GM10266 (cell line): Measurements from ENCODE around the gene SENP6.
"Not testable (repeated sequence)": the region's sequence is repeated elsewhere in the genome, so short reads cannot be mapped to it uniquely, and the experiment has no call there.

Experiments
- DNase-seq: peaks from one replicate; pipeline ENCODE4 v3.0.0; 2012; ENCODE audit errors: extremely low spot score
- CTCF ChIP-seq: IDR thresholded peaks from 2 replicates; pipeline ENCODE4 v1.5.1; 2012; ENCODE audit warnings: mild to moderate bottlenecking, low read depth; ENCODE audit not compliant: control insufficient read depth, insufficient read depth; ENCODE audit errors: missing control alignments

The SENP6 gene

DNA sequence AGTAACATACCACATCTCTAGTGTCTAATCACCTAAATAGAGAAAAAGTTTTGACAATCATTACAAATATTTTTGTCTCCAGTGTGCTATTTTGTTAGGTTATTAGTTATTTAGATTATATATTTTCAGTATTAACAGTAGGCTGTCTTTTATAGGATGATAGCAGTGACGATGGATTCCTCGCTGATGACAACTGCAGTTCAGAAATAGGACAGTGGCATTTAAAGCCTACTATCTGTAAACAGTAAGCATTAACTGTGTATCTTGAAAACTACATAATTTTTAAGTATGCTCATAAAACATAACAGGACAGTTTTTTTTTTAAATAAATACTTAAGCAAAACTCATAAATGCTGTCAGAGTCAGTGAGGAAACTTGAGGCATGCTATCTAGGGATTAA lies 109.5 kb downstream of the SENP6 start:
- TF ChIP-seq CTCF, result no peak
- DNase-seq, result no peak

DNA sequence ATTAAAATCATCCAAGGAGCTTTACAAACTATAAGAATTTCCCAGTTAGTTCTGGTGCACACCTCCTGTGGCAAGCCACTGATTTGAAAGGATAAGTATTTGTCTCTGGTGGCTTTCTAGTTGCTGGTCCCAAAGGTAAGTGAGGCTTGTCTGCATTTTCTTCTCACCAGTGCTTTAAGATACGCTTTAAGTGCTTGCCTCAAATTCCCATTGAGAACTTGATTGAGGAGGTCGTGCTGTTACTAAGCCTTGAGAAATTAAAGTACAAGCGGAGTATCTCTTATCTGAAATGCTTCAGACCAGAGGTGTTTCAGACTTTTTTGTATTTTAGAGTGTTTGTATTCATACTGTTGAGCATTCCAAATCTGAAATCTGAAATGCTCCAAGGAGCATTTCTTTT lies 117.5 kb downstream of the SENP6 start:
- DNase-seq, result no peak
- TF ChIP-seq CTCF, result no peak

GRCh38 chr6:75723382-75723781 lies 121.7 kb downstream of the SENP6 start:
- no peak for TF ChIP-seq CTCF
- DNase-seq, result no peak

DNA sequence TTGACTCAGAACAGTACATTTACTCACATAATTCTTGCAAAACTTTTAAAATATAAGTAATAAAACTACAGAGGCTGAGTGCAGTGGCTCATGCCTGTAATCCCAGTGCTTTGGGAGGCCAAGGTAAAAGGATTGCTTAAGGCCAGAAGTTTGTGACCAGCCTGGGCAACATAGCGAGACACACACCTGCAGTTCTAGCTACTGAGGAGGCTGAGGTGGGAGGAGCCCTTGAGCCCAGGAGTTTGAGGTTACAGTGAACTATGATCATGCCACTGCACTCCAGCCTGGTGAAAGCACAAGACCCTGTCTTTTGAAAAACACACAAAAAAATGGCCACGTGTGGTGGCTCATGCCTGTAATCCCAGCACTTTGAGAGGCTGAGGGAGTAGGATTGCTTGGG lies 125.5 kb downstream of the SENP6 start:
- no peak for DNase-seq
- no peak for TF ChIP-seq CTCF

- not testable (repeated sequence) for DNase-seq
These were observed 129.3 kb downstream of the SENP6 start for GRCh38 chr6:75731029-75731428.

DNA sequence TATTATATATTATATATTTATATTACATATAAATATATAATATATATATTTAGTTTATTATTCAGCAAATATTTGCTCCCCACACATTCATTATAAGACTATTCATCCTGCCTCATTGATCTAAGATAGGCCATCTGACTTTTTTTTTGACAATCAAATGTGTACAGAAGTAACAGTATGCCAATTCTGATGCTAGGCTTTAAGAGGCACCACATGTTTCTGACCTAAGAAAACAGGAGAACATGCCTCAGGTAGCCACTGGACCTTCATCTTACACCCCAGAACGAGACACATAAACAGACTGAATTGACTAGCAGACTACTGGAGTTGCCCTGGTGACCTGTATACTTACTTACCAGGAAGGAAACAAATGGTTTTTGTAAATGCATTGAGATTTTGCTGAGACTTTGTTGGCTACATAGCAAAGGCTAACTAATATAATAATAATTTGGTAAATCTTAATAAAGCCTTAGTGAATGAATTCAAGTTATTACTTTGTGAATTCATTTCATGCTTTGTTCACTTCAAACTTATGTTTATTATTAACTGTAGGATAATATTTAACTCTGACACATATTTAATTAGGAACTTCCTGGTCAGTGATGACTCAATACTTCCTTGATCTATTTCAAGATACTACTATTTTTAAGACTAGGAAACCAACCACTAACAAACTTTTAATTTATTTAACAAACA lies 134.0 kb downstream of the SENP6 start:
- TF ChIP-seq CTCF, result no peak
- no peak for DNase-seq

GRCh38 chr6:75743971-75744370 lies 142.3 kb downstream of the SENP6 start:
- no peak for TF ChIP-seq CTCF
- DNase-seq, result no peak

DNA sequence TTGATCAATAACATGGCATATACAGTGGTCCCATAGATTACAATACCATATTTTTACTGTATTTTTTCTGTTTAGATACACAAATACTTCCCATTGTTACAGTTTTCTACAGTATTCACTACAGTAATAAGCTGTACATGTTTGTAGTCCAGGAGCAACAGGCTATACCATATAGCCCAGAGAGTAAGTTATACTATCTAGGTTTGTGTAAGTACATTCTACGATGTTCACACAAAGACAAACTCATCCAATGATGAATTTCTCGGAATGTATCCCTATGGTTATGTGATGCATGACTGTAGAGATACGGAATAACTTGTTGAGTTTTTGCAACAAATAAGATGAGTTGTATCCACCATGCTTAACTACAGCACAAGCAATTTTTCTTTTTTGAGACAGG lies 143.7 kb downstream of the SENP6 start:
- no peak for TF ChIP-seq CTCF
- DNase-seq, result no peak
